GM21576 (cell line): Measurements from ENCODE around the gene CABLES2.
"Not testable (repeated sequence)": the region's sequence is repeated elsewhere in the genome, so short reads cannot be mapped to it uniquely, and the experiment has no call there.

Experiments used
- ATAC-seq: cut with Tn5 transposase; IDR thresholded peaks from one replicate; pipeline ENCODE4 v1.9.1; 2021; ENCODE audit warnings: mild to moderate bottlenecking, moderate library complexity; ENCODE audit not compliant: unreplicated experiment

The CABLES2 gene

DNA sequence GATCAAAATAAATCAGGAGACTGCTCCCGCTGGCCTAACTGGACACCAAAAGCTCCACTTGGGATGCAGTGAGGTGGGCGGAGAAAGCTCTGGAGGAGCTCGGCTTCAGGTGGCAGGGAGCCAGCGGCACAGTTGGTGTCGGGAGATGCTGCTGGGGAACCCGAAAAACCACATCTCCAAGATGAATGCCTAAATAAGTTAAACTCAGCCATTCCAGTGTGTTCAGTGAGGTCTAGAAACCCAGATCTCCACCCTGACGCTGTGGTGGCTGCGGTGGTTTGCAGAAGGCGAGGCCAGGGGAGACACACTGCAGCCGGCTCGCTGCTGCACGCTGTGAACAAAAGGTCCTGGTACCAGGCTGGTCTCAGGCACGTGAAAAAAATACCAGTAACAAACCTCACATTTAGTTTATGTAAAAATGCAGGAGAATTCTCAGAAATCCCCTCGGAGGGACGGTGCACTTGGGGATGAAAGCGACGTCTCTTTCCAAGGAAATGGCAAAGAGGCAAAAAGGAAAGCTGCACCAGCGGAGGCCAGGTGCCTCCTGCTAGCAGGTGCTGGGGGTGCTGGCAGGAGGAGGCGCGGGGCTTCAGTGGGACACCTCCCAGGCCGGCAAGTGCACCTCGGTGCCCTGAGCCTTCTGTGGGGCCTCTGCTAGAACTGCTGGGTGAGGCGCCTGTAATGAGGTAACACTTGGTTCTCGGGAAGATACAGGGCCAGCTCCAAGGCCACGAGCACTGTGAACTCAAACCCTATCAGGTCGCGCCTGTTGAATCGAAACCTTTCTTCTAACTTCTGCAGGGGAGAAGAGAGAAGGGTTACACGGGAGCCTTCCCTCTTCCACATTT lies 16.5 kb downstream of the CABLES2 start:
- ATAC-seq = no peak

GRCh38 chr20:62389601-62390087 lies 17.4 kb downstream of the CABLES2 start:
- no peak for ATAC-seq

DNA sequence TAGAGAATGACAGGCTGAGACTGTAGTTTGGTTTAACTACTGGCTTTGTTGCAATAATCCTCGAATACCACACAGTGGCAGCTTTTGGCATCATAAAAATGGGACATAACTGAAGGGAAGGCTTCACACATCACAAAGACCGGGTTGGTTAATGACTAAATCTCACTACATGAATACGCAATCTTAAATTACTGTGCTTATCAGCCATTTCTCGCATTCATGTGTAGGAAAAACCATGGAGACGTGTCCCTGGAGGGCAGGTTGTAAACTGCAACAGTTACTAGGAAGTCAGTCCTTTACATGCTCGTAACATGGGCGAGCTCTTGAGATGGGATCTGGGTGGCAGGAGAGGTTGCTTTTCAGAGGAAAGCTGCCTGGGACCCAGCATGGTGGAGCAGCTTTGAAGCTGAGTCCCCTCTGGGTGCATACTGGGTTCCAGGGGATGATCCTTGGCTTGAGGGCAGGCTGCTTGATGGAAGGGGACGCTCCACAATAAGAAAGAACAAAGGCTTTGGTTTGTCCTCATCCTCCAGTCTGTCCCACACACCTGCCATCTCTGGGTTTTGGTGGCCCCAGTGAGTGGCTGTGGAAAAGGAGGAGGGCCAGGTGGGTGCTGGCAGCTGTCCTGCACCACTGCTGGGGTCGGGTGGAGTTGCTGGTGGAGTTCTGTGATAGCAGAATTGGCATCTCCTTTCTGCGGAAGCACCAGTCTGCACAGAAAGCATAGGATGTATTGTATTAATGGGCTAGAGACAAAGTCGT lies 18.1 kb downstream of the CABLES2 start:
- no peak for ATAC-seq

- no peak for ATAC-seq
Observed at GRCh38 chr20:62387933-62388635, 19.0 kb downstream of the CABLES2 start.

GRCh38 chr20:62387219-62387913 lies 19.7 kb downstream of the CABLES2 start:
- no peak for ATAC-seq

DNA sequence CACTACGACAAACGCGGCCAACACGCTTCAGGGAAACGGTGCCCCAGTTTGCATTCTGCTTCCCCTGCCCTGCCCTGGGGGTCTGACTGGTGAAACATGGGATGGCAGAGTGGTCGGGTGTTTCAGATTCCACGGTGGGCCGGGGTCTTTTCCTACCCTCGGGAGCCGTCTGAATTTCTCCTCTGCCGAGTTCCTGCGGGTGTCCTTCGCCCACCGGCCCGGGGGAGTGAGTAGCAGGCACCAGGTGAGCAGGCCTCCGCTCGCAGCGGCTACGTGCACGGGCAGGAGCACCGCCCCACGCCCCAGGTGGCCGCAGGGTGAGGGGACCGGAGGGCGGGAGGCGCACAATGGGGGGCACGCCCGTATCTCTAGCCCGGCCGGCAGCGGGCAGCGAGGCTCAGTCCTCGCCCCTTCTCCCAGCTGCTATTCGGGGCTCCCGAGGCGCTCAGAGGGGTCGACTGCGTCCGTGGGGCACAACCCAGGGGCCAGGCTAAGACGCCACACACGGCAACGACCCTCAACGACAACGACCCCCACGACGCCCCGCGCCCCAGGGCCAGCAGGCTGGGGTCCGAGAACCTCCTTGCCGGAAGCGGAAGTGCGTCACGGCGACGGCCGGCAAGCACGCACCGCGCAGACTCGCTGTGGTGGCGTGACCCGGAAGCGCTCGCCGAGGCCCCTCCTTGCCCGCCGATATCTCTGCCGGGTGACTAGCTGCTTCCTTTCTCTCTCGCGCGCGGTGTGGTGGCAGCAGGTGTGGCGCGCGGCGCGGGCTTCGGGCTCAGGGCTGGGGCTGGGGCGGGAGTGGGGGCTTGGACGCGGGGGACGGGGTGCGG lies 20.5 kb downstream of the CABLES2 start, which contains the start of gene RPS21:
Gene RPS21 (plus strand): TSS at position 721 of the 836 bp plus-strand sequence. CDS start 236 bp downstream, outside the sequence.
- ATAC-seq = peak; percentile 79

GRCh38 chr20:62382306-62383198 lies 24.5 kb downstream of the CABLES2 start:
- peak; percentile 39 for ATAC-seq

GRCh38 chr20:62381842-62382241 lies 25.2 kb downstream of the CABLES2 start:
- no peak for ATAC-seq

DNA sequence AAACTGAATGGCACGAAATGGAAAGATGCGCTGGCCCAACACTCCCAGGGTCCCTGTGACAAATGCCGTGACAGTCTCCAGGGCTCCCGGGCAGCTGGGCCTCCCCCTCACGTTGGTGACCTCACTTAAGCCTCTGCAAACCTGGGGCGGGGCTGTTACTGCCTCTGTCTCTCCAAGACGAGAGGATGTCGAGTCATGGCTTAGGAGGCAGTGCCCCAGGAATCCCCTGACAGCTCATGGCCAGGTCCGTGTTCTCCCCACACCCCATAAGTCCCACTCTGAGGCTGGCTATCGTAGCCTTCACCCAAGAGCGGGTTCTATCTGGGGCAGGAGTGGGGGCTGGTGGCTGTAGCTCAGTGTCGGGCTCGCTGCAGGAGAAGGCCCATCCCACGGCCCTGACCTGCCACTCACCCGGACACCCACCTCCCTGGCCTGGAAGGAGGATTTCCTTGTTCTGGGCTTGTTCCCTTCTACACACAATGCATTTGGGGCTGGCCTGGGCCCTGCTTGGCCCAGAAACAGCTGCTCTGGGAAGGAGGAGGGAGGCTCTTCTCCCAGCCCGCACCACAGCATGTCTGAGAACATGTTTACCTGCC lies 25.8 kb downstream of the CABLES2 start:
- ATAC-seq = no peak

DNA sequence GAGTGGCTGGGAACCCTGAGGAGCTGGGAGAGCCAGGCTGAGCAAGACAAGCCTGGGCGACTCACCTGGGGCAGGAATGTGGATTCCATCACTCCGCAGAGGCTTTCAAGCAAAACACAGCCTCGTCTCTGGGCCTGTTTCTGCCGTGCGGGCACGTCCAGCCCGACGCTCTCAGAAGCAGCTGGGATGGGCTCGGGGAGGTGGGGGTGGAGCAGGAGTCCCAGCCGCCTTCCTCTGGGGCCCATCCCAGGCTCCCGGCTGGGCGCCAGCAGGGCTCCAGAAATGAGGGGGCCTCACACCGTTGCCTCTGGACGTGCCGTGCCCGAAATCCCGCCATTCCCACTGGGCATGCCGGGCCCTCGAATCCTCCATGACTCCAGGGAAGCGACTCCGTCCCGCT lies 28.9 kb downstream of the CABLES2 start:
- ATAC-seq = no peak

- ATAC-seq = no peak
Observed at GRCh38 chr20:62377615-62378178, 29.4 kb downstream of the CABLES2 start.

GRCh38 chr20:62377064-62377461 lies 30.0 kb downstream of the CABLES2 start:
- ATAC-seq = no peak

- no peak for ATAC-seq
Observed at GRCh38 chr20:62376112-62377063, 30.7 kb downstream of the CABLES2 start.

GRCh38 chr20:62374331-62375152 lies 32.5 kb downstream of the CABLES2 start:
- no peak for ATAC-seq

- not testable (repeated sequence) for ATAC-seq
Observed at GRCh38 chr20:62373631-62374179, 33.4 kb downstream of the CABLES2 start.
